SK-N-MC (cell line): Measurements from ENCODE around the gene USH1G.

Experiments used
- EZH2 ChIP-seq: fragments of 200-600 bp; sonication (generic); IDR thresholded peaks from one replicate; pipeline ENCODE4 v1.6.1; 2017; ENCODE audit warnings: antibody characterized with exemption
- POLR2AphosphoS5 ChIP-seq: IDR thresholded peaks from 2 replicates; pipeline ENCODE4 v1.6.1; 2012; ENCODE audit warnings: mild to moderate bottlenecking, low read depth, low read length, borderline replicate concordance

- TF ChIP-seq EZH2, result no peak
- no peak for TF ChIP-seq POLR2AphosphoS5
Observed at GRCh38 chr17:74868908-74869255, 54.2 kb downstream of the USH1G start.
